Sigmoid colon (tissue), 4 donors: ENCODE results near the gene GMDS.

Experiments
- CTCF ChIP-seq, 4 experiments: fragments of 450-650 bp in 3 of 4; fragments of 200-600 bp in 1 of 4; IDR thresholded peaks; one replicate each; pipeline ENCODE4 v1.5.1; 2016 to 2019; ENCODE audit warnings: antibody characterized with exemption in 4 of 4, mild to moderate bottlenecking in 3 of 4, moderate library complexity in 2 of 4
- POLR2A ChIP-seq, 2 donors: fragments of 450-650 bp; IDR thresholded peaks; one replicate each; pipeline ENCODE4 v1.6.1; 2016; ENCODE audit warnings: antibody characterized with exemption in 2 of 2, mild to moderate bottlenecking in 2 of 2, moderate library complexity in 2 of 2
- POLR2AphosphoS5 ChIP-seq, 4 donors: sonication (generic); formaldehyde crosslinking; IDR thresholded peaks; one replicate each; pipeline ENCODE4 v1.6.1; 2017; ENCODE audit warnings: antibody characterized with exemption in 4 of 4

GRCh38 chr6:1850121-1850839 lies 395.1 kb downstream of the GMDS start:
- TF ChIP-seq CTCF (IDR thresholded peaks at IDR 0.05) (no peak), POLR2AphosphoS5 (IDR thresholded peaks at IDR 0.05) (no peak), POLR2A (IDR thresholded peaks at IDR 0.05) (no peak)
